GM19463 (cell line): ENCODE results near the gene NFS1.
"Not testable (repeated sequence)": the region's sequence is repeated elsewhere in the genome, so short reads cannot be mapped to it uniquely, and the experiment has no call there.

ENCODE experiments used
- ATAC-seq: cut with Tn5 transposase; IDR thresholded peaks from one replicate; pipeline ENCODE4 v1.9.1; 2021; ENCODE audit warnings: mild to moderate bottlenecking, moderate library complexity; ENCODE audit not compliant: unreplicated experiment

Gene NFS1

DNA sequence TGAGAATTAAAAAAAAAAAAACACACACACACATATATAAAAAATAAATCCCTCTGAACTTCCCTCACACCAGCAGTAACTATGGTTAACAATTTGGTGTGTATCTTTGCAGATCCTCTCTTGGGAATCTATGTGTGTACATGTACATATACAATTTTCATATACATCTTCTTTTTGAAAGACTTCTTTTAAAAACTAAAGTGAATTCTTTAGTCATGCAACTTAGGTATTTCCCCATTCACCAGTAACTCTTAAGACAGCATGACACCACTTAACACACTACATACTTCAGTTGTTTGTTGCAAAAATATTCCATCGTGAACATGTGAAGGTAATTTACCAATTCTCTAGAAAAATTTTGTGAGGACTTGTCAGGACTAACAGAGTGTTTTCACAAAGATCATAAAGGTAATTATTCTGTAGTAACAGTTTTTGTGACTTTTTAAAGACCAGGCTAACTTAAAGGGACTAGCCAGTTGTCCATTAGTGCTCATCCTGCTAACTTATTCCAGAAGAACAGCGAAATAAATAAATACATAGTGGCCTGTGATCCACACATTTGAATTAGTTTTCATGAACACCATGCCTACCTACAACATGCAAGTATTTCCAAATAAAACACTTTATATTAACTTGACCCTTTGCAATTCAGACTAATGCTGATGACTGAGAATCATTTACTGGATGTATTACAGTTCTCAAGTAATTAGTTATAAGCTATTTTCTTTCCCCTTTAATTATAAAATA is 30.9 kb upstream of the NFS1 start:
- no peak for ATAC-seq

DNA sequence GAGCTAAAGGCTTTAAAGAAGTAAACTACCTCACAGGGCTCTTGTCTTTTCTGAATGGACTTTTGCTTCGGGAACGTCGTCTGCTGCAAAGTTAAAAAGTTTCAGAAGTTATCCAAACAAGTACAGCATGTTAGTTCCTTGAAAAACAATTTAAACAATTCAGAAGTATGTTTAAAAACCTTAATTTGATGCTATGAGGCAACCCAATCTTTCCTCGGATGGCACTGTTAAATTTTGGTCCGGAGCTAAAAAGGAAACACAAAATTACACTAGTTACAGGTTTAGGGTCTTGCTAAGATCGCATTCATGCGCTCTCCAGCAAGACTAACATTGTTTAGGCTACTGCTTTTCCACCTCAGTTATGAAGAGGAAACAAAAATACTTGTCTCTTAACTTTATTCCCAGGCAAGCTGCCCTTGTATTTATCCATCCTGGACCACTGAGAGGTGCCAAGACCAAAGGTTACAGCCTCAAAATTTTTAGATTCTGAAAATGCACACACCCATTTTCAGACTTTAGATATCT is 30.2 kb upstream of the NFS1 start:
- no peak for ATAC-seq

DNA sequence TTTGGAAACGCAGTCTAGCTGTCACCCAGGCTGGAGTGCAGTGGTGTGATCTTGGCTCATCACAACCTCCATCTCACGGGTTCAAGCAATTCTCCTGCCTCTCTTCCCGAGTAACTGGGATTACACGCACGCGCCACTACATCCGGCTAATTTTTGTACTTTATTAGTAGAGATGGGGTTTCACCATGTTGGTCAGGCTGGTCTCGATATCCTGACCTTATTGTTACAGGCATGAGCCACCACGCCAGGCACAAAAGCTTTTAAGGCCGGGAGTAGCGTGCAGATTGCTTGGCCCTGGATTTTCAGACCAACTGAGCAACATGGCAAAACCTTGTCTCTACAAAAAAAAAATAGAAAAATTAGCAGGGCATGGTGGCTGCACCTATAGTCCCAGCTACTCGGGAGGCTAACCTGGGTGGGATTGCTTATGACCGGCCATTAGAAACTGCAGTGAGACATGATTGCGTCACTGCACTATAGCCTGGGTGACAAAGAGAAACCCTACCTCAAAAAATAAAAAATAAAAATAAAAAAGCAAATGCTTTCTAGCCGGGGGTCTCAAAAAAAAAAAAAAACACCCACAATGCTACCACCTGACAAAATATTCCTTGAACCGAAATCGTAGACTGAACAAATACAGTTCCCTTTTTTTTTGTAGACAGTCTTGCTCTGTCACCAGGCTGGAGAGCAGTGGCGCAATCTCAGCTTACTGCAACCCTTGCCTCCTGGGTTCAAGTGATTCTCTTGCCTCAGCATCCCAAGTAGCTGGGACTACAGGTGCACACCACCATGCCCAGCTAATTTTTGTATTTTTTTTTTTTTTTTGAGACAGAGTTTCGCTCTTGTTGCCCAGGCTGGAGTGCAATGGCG is 27.9 kb upstream of the NFS1 start:
- ATAC-seq = no peak

DNA sequence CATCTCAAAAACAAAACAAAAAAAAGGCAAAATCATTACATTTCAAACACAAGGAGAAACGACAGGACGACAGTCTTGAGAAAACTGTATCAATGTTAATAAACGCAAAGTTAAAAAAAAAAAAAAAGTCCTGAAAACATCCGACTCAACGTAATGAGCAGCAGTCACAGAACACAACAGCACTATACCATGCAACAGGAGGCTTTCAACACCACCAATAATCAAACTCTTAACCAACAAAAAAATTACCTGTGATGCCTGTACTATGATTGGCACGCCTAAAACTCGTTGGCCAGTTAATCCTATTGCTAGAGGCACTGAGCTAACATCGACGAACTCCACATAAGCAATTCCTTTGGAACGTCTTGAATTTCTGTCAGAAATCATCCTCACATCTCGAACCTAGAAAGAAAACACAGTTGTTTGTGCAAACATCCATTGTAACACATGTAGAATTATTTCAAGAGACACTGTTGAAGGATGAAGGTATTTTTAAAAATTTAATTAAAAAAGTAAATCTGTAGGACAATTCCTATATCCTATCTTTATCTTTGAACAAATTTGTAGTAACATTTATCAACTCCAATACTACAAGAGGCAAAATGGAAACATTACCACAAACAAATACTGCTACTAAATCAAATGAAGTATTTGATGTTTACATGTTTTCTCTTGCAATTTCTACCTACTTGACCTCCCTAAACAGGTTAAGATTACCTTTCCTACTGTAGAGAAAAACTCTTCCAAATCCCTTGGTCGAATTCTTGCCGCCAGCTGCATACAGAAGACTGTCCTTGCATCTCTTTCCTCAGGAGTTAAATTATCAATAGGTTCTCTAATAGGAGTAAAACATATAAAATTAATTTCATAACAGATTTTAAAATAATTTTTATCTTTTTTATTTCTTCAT is 25.4 kb upstream of the NFS1 start:
- ATAC-seq = no peak

DNA sequence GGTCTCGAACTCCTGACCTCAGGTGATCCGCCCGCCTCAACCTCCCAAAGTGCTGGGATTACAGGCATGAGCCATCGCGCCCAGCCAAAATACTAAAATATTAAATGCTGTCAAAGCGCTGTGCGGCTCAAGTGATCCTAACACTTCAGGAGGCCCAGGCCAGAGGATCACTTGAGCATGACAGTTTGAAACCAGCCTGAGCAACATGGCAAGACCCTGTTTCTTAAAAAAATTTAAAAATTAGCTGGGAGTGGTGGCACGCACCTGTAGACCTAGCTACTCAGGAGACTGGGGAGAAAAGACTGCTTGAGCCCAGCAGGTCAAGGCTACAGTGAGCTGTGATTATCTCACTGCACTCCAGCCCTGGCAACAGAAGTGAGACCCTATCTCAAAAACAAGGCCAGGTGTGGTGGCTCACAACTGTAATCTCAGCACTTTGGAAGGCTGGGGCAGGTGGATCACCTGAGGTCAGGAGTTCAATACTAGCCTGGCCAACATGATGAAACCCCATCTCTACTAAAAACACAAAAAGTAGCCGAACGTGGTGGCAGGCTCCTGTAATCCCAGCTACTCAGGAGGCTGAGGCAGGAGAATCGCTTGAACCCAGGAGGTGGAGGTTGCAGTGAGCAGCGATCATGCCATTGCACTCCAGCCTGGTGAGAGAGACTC is 24.6 kb upstream of the NFS1 start:
- not testable (repeated sequence) for ATAC-seq

DNA sequence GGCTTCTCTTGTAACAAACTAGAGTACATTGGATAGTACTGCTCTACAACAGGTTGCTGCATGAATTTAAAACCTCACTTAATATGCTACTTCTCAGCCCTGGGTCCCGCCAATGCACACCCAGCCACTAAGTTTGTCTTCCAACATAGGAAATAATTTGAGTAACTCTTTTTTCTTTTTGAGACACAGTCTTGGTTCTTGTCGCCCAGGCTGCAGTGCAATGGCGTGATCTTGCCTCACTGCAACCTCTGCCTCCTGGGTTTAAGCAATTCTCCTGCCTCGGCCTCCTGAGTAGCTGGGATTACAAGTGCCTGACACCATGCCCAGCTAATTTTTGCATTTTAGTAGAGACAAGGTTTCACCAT is 24.1 kb upstream of the NFS1 start:
- not testable (repeated sequence) for ATAC-seq

DNA sequence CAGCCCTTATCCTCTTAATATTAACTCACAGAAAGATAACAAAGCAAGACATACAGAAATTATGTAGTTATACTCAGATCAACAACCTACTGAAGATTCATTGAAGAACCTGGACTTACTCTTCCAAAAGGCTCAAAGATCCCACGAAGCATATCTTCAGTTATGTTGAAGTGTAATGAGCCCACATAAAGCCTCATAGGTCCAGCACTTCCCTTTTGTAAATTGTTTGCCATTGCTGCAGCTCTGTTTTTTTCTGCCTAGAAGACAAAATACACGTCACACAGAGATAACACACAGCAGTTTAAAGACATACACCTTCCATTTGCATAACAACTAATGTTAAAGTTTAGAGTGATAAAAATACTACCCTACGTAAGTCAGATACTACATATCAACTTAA is 22.5 kb upstream of the NFS1 start:
- no peak for ATAC-seq

DNA sequence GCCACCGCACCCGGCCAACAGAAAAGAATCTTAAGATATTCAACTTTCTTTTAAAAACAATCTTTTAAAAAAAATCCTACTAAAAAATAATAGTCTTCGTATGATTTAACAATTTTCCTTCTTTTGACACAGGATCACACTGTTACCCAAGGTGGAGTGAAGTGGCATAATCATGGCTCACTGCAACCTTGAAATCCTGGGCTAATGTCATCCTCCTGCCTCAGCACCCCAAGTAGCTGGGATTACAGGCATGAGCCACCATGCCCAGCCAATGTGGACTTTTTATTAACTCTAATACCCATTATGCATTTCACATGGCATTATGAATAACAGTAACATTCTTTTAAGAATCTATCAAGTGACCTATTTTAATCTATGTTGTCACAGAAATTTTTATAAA is 22.1 kb upstream of the NFS1 start:
- no peak for ATAC-seq

DNA sequence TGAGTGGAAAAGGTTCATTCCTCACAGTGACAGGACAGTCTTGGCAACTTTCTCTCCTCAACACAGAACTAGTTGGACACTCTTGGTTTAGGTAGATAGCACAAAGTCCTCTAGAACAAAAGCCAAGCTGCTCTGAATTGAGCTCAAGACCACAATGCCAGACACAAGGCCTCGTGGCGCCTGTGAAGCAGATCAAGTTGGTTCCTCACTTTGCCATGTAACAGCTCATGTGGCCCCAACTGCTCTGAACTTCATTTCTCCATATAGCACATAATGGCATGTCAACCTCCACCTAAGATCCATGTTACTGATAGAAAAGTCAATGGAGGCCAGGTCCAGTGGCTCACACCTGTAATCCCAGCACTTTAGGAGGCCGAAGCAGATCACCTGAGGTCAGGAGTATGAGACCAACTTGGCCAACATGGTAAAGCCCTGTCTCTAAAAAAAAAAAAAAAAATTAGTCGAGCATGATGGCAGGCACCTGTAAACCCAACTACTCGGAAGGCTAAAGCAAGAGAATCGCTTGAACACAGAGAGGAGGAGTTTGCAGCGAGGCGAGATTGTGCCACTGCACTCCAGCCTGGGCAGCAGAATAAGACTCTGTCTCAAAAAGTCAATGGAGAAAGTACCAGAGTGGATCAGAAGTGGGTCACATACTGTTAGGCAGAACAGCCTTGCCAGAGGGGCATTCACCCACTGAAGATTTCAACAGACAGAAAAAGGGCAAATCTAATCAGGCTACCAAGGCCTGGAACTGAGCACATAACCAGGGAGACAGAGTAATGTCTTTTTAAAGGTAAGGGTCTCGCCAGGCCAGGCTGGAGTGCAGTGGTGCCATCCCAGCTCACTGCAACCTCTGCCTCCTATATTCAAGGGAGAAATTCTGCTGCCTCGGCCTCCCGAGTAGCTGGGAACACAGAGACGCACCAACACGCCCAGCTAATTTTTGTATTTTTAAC is 21.3 kb upstream of the NFS1 start:
- no peak for ATAC-seq

DNA sequence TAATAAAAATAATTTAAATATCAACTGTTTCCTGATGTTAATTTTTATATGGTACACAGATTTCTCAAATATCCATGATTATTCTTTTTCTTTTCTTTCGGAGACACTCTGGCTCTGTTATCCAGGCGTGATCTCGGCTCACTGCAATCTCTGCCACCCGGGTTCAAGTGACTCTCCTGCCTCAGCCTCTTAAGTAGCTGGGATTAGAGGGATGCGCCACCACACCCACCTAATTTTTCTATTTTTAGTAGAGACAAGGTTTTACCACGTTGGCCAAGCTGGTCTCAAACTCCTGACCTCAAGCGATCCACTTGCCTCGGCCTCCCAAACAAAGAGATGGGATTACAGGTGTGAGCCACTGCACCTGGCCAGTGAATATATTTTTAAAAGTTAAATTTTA is 20.6 kb upstream of the NFS1 start:
- ATAC-seq = no peak

DNA sequence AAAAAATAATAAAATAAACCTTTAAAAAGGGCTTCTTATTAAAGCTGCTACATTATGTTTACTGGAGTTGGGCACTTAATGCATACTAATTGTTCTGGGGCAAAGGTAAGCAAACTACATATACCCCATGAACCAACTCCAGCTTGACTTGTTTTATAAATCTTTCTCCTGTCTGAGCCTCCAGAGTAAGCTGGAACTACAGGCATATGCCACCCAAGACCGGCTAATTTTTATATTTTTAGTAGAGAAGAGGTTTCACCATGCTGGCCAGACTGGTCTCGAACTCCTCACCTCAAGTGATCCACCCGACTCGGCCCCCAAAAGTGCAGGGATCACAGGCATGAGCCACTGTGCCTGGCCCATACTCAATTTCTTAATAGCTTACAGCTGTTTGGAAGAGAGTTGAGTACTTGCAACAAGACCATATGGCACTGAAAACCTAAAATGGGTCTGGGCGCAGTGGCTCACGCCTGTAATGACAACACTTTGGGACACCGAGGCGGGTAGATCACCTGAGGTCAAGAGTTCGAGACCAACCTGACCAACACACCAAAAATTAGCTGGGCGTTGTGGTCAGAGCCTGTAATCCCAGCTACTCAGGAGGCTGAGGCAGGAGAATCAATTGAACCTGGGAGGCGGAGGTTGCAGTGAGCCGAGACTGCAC is 20.0 kb upstream of the NFS1 start:
- ATAC-seq = no peak

DNA sequence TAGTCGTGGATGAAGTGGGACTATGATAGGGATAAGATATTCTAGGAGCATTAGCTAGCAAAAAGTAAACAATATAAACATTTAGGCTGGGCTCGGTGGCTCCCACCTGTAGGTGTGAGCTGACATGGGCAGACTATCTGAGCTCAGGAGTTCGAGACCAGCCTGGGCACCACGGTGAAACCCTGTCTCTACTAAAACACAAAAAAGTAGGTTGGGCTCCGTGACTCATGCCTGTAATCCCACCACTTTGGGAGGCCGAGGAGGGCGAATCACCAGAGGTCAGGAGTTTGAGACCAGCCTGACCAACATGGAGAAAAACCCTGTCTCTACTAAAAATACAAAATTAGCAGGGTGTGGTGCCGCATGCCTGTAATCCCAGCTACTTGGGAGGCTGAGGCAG is 19.2 kb upstream of the NFS1 start:
- ATAC-seq = not testable (repeated sequence)

DNA sequence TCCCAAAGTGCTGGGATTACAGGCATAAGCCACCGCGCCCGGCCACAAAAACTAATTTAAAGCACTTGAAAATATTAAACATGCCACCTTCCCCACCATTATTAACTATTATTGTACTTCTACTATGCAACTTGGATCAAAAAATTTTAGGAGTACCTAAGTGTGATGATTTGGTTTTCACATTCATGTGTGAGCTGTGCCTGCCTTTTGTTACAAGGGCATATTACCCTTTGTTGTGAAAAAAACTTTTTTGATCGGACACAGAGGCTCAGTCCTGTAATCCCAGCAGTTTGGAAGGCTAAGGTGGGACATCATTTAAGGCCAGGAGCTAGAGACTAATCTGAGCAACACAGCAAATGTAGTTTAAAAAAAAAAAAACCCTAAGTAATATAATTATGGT is 17.2 kb upstream of the NFS1 start:
- ATAC-seq = no peak

DNA sequence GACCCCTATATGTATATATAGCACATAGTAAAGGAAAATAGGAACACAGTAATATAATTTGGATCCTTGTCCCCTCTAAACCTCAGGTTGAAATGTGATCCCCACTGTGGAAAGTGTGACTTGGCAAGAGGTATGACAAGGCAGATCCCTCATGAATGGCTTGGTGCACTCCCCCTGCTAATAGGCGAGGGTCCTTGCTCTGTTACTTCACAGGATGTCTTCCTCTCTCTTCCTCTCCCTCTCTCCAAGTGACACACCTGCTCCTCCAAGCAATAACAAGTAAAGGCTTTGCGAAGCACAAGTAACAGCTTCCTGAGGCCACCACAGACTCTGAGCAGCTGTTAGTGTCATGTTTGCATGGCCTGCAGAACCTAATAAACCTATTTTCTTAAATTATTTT is 16.5 kb upstream of the NFS1 start:
- ATAC-seq = no peak

DNA sequence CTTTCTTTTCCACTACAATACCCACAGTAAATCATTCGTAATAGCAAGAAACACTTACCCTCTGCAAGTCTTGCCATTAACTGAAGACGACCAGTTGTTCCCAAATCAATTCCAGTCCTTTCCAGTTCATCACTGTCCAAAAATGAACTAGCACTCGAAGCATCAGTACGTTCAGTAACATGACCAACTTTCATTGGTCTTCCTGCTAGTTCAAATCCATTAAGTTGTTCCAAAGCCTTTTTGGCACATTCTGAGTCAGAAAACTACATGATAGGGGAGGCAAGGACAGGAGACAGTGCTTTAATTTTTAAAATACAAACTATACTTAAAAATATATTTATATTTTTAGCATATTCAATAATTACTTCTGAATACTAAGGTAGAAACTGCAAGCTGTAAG is 15.0 kb upstream of the NFS1 start:
- no peak for ATAC-seq

DNA sequence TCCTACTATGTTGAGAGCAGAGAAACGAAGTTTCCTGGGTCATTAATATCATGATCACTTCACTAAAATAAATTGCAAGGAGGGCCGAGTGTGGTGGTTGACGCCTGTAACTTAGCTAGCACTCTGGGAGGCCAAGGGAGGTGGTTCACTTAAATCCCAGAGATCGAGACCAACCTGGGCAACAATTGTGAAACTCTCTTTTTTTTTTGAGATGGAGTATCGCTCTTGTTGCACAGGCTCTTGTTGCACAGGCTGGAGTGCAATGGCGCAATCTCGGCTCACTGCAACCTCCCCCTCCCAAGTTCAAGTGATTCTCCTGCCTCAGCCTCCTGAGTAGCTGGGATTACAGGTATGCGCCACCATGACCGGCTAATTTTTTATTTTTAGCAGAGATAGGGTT is 14.0 kb upstream of the NFS1 start:
- ATAC-seq = not testable (repeated sequence)

DNA sequence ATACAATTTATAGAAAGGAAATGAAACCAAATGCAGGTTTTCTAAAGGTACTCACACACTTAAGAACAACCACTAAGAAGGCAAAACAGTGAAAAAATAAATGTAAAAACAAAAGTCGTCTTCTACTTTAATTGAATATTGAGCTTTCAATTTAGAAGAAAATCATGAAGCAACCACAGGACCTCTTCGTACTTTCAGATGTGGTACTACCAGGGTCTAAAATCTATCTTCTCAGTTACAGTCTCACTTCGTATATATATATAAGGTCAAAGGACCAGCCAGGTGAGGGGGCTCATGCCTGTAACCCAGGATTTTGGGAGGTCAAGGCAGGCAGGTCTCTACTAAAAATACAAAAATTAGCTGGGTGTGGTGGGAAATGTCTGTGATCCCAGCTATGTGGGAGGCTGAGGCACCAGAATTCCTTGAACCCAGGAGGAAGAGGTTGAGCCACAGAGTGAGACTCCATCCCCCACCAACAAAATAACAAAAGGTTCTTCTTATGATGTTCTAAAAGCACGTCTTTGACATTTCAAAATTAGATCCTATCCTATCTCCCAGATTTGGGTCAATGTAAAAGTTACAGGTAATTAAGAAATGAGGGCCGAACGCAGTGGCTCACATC is 12.5 kb upstream of the NFS1 start:
- ATAC-seq = no peak

DNA sequence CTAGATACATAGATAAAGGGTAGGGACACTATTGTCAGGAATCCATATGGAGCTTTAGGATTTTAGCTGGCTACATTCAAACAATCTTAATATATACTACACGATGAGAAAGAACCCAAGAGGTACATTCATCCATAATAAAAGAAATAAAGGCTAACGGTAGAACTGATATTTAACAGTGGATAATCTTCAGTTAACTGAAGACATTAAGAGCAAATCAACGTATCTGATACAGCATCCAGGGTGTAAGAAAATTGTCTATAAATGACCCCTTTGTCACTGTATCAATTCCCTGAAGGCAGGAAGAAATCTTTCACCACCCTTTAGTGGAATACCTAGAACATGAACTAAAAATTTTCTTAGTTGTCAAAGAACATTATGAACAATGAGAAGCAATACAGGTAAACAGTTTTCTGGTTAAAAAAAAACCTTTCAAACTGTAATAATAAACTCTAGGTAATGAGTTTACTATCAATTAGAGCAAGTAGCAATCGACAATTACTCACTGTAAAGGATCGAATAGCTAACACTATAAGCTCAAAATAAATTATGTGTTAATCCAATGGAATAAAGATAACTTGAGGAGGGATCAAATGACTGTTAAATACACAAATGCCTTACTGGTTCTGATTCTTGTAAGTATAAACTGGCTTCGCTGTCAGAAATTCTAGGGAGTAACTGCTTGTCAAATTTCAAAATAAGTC is 11.9 kb upstream of the NFS1 start:
- no peak for ATAC-seq
